Endothelial cell of umbilical vein (primary cell): ENCODE data around the gene CNOT4.

ENCODE experiments used
- FOS ChIP-seq: IDR thresholded peaks from 2 replicates; pipeline ENCODE4 v1.6.1; 2011; ENCODE audit warnings: mild to moderate bottlenecking, low read length, moderate library complexity, borderline replicate concordance; ENCODE audit not compliant: insufficient read depth
- MYC ChIP-seq: IDR thresholded peaks from one replicate; pipeline ENCODE4 v1.6.1; 2011; ENCODE audit warnings: mild to moderate bottlenecking, low read depth, low read length
- POLR2A ChIP-seq: IDR thresholded peaks from 2 replicates; pipeline ENCODE4 v1.6.1; 2012; ENCODE audit warnings: low read depth, mild to moderate bottlenecking, control low read depth, low read length
- TF ChIP-seq, protein P1 (sequence below), 2 donors: IDR thresholded peaks; 1 replicate in 1 of 2; 2 replicates in 1 of 2; pipeline ENCODE4 v1.5.1; 2011; ENCODE audit warnings: low read length in 2 of 2, mild to moderate bottlenecking in 2 of 2, moderate library complexity in 2 of 2, control low read depth in 1 of 2, inconsistent platforms in 1 of 2, low read depth in 1 of 2; ENCODE audit not compliant: insufficient read depth in 1 of 2; ENCODE audit errors: extremely low read depth in 1 of 2
- TF ChIP-seq, protein P2 (sequence below): IDR thresholded peaks from 2 replicates; pipeline ENCODE4 v1.6.1; 2011; ENCODE audit not compliant: insufficient read depth, insufficient read length

GRCh38 chr7:135316648-135317313, 193.1 kb downstream of the CNOT4 start:
- TF ChIP-seq, protein P1, sequence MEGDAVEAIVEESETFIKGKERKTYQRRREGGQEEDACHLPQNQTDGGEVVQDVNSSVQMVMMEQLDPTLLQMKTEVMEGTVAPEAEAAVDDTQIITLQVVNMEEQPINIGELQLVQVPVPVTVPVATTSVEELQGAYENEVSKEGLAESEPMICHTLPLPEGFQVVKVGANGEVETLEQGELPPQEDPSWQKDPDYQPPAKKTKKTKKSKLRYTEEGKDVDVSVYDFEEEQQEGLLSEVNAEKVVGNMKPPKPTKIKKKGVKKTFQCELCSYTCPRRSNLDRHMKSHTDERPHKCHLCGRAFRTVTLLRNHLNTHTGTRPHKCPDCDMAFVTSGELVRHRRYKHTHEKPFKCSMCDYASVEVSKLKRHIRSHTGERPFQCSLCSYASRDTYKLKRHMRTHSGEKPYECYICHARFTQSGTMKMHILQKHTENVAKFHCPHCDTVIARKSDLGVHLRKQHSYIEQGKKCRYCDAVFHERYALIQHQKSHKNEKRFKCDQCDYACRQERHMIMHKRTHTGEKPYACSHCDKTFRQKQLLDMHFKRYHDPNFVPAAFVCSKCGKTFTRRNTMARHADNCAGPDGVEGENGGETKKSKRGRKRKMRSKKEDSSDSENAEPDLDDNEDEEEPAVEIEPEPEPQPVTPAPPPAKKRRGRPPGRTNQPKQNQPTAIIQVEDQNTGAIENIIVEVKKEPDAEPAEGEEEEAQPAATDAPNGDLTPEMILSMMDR (IDR thresholded peaks at IDR 0.05; ENCODE audit: extremely low read depth in 1 of 2, insufficient read depth in 1 of 2, low read depth in 1 of 2, low read length in 2 of 2) = no peak
- no peak for TF ChIP-seq POLR2A
- TF ChIP-seq FOS = no peak
- TF ChIP-seq MYC = no peak
- TF ChIP-seq, protein P2, sequence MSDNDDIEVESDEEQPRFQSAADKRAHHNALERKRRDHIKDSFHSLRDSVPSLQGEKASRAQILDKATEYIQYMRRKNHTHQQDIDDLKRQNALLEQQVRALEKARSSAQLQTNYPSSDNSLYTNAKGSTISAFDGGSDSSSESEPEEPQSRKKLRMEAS = no peak
